Thoracic aorta (tissue), 2 donors: ENCODE data around the gene ZBTB17. TPM values are rescaled to one million over a fixed set of nuclear protein-coding genes. Genes with fewer than 3 reads are reported as not detected.
A peak's percentile ranks its signal among the peaks of the same experiment; 100 is the strongest.

Experiments
- ATAC-seq: fragments of 150-250 bp; one replicate; pipeline ENCODE4 v1.8.0; 2017; ENCODE audit warnings: low read depth; ENCODE audit not compliant: insufficient number of reproducible peaks, low FRiP score
- DNase-seq: peaks from one replicate; pipeline ENCODE4 v3.0.0-alpha.2; 2020; ENCODE audit warnings: low spot score
- H3K27ac ChIP-seq, 2 donors: fragments of 200-600 bp; sonication (generic); 1 replicate in 1 of 2; 2 replicates in 1 of 2; pipeline ENCODE4 v1.5.1; 2016; ENCODE audit warnings: mild to moderate bottlenecking in 2 of 2, moderate library complexity in 2 of 2
- H3K27me3 ChIP-seq: fragments of 200-600 bp; sonication (generic); replicated peaks from 2 replicates; pipeline ENCODE4 v1.6.0; 2016; ENCODE audit warnings: mild to moderate bottlenecking; ENCODE audit not compliant: insufficient read depth
- H3K36me3 ChIP-seq: fragments of 200-600 bp; sonication (generic); one replicate; pipeline ENCODE4 v1.5.1; 2016
- H3K4me1 ChIP-seq, 2 donors: fragments of 200-600 bp; sonication (generic); 1 replicate in 1 of 2; 2 replicates in 1 of 2; pipeline versions ENCODE4 v1.5.1 to v1.6.0; 2016; ENCODE audit warnings: low read depth in 2 of 2, mild to moderate bottlenecking in 1 of 2; ENCODE audit not compliant: control insufficient read depth in 1 of 2
- H3K4me3 ChIP-seq: fragments of 200-600 bp; sonication (generic); 2 replicates; pipeline ENCODE4 v1.5.1; 2016; ENCODE audit warnings: mild to moderate bottlenecking
- H3K9me3 ChIP-seq: fragments of 200-600 bp; sonication (generic); 2 replicates; pipeline ENCODE4 v1.5.1; 2016
- total RNA-seq, 2 donors: library from RNA; depleted of rRNA; stranded (reverse); fragments of >200 nt; gene quantifications; one replicate each; pipeline versions ENCODE4 v1.1.0 to v1.2.3, GENCODE V29; 2016
- TF ChIP-seq, protein P1 (sequence below): fragments of 200-600 bp; sonication (generic); IDR thresholded peaks from one replicate; pipeline ENCODE4 v1.5.1; 2019; ENCODE audit warnings: antibody characterized with exemption

The ZBTB17 gene
- total RNA-seq, 2 donors from 2014 or later = 42.9 to 46.5 TPM

DNA sequence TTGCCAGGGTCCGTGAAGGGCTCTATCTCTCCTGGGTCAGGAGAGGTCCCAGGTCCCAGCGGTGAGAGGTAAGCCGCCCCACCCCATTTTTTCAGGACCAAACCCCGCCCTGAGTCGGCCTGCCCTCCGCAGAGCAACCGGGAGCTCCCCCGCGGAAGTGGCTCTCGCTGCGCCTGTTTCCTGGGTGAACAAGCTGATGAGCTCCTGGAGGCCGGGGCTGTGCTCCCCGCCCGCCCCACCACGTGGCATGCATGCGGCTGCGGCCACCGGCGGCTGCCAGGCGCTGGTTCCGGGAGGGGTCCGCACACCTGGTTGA is 32.0 kb downstream of the ZBTB17 start:
- Histone ChIP-seq H3K4me1 (peaks cover 18 to 57% of the 10 kb centered on the region in 2 donors), H3K36me3 (peaks cover 56% of the 10 kb centered on the region), H3K4me3 (no peak overlapping the region), H3K27ac (no peak overlapping the region), H3K27me3 (no peaks in the 10 kb centered on the region), H3K9me3 (no peaks in the 10 kb centered on the region)
- TF ChIP-seq, protein P1, sequence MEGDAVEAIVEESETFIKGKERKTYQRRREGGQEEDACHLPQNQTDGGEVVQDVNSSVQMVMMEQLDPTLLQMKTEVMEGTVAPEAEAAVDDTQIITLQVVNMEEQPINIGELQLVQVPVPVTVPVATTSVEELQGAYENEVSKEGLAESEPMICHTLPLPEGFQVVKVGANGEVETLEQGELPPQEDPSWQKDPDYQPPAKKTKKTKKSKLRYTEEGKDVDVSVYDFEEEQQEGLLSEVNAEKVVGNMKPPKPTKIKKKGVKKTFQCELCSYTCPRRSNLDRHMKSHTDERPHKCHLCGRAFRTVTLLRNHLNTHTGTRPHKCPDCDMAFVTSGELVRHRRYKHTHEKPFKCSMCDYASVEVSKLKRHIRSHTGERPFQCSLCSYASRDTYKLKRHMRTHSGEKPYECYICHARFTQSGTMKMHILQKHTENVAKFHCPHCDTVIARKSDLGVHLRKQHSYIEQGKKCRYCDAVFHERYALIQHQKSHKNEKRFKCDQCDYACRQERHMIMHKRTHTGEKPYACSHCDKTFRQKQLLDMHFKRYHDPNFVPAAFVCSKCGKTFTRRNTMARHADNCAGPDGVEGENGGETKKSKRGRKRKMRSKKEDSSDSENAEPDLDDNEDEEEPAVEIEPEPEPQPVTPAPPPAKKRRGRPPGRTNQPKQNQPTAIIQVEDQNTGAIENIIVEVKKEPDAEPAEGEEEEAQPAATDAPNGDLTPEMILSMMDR = no peak
- no peak for ATAC-seq
- DNase-seq = no peak

DNA sequence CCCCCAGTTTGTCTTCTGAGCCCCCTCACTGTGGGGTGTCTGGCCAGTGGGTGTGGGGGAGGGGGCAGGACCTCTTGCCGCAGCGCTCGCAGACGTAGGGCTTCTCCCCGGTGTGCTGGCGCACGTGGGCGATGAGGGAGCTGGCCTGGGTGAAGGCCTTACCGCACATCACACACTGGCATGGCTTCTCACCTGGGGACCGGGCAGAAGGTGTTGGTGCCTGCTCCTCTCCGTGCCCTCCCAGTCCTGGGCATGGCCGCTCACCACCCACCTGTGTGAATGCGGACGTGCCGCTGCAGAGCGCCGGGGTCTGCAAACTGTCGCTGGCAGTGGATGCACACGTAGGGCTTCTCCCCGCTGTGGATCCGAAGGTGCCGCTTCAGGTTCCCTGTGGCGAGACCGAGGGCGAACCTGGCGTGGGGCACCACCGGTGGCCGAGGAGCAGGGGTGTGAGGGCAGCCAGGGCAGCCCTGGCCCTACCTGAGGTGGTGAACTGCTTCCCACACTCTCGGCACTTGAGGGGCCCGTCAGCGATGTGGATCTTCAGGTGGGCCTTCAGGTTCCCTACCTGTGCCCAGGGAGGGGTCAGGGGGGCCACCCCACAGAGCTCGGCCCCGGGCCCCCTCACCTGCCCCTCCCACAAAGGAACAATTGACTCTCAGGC is 32.4 kb downstream of the ZBTB17 start:
- Histone ChIP-seq H3K4me3 (no peak overlapping the region), H3K27me3 (no peaks in the 10 kb centered on the region), H3K27ac (no peak overlapping the region), H3K4me1 (peaks cover 14 to 57% of the 10 kb centered on the region in 2 donors), H3K36me3 (peaks cover 60% of the 10 kb centered on the region), H3K9me3 (no peaks in the 10 kb centered on the region)
- ATAC-seq (no peak), DNase-seq (no peak)
- TF ChIP-seq, protein P1 = no peak

DNA sequence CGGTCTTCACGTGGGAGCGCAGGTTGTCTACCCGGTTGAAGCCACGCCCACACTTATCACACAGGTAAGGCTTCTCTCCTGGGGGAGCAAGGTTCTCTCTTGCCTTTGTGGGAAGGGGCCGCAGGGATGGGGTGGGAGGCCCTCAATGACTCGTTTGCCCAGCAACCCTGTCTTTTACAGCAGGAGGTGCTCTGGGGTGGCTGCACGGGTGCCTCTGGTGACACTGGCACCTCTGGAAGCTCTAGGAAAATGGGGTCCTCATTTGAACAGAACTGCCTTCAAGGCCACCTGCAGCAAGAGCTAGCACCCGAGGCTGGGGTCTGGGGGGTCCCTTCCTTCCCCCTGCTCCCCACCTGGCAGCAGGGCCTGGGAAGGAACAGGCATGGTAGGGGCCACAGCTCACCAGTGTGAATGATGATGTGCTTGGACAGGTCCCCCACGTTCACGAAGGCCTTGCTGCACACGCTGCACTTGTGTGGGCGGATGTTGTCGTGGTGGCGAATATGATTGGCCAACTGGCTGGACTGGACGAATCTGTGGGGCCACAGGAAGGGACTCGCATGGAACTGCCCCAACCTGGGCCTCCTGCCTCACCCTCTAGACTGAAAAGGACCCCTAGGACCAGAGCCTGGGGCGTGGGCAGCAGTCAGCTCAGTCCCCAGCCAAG is 33.1 kb downstream of the ZBTB17 start:
- Histone ChIP-seq H3K27me3 (no peaks in the 10 kb centered on the region), H3K36me3 (peaks cover 65% of the 10 kb centered on the region), H3K27ac (no peak overlapping the region), H3K4me3 (no peak overlapping the region), H3K9me3 (no peaks in the 10 kb centered on the region), H3K4me1 (peaks cover 7 to 52% of the 10 kb centered on the region in 2 donors)
- ATAC-seq = no peak
- TF ChIP-seq, protein P1 = no peak
- DNase-seq = no peak

DNA sequence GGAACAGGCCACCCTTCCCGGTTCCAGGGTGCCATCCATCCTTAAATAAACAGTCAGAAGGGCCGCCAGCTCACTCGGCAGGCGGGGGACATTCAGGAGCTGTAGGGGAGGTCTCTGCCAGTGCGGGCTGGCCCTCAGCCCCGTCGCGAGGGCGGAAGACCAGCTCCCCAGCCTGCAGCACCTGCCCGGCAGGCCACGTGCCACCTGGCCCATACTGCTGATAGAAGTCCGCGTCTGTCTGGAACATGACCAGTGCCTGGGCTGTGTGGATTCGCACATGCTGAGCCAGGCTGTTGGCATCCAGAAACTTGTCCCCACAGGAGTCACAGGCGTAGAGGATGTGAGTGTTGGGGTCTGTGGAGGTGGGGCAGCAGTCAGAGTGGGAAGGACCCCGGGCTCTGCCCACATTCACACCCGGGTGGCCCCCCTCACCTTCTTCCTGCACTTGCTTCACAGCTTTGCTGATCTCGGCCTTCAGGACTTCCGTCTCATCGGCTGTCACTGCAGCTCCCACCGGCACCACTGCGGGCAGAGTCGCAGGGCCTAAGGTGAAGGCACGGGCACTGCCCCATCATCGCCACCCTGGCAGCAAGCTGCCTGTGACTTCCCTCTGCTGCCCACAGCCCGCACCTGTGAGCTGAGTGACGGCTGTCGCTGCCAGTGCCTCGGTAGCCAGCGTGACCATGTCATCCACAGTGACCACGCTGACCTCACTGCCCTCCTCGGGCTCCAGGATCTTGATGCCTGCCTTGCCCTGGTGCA is 33.8 kb downstream of the ZBTB17 start:
- Histone ChIP-seq H3K4me1 (peaks cover 5 to 45% of the 10 kb centered on the region in 2 donors), H3K9me3 (no peaks in the 10 kb centered on the region), H3K27ac (peak overlapping the region; percentile 49 to 63), H3K36me3 (peaks cover 72% of the 10 kb centered on the region), H3K27me3 (no peaks in the 10 kb centered on the region), H3K4me3 (no peak overlapping the region)
- DNase-seq (no peak), ATAC-seq (no peak)
- TF ChIP-seq, protein P1 = no peak
